DOHH2 (cell line): ENCODE measurements around the gene TDRD9.
A peak's percentile ranks its signal among the peaks of the same experiment; 100 is the strongest.

ENCODE experiments used
- EZH2phosphoT487 ChIP-seq: fragments of 200-600 bp; sonication (generic); IDR thresholded peaks from 2 replicates; pipeline ENCODE4 v1.6.1; 2017; ENCODE audit warnings: borderline replicate concordance, mild to moderate bottlenecking, antibody characterized with exemption, low read length, moderate library complexity, mixed read lengths
- TF ChIP-seq, protein P1 (sequence below): fragments of 200-600 bp; sonication (generic); IDR thresholded peaks from one replicate; pipeline ENCODE4 v1.5.1; 2014; ENCODE audit warnings: antibody characterized with exemption, mild to moderate bottlenecking, low read depth, low read length; ENCODE audit not compliant: poor library complexity, severe bottlenecking

DNA sequence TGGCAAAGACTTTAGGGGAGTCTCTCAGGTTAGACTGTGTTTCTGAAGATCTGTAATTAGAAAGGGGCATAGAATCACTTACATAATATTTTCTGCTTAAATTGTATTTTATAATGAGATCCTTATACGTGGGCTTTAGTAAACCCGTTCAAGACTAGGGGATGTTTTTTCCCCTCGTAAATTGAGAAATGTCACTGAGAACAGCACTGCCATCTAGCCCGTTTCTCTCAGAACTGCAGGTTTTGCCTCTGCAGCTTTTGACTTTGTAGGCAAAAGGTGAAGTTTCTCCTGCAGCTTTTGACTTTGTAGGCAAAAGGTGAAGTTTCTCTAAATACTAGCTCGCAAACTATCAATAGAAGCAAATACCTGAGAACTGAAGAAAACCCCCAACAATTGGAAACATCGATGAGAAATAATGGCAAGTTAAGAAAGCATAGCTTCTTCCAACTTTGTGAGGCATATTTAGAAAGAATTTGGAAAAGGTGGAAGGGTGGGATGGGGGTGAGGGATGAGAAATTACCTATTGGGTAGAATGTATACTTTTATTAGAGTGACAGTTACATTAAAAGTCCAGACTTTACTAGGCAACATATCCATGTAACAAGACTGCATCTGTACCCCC is 147.4 kb downstream of the TDRD9 start:
- TF ChIP-seq, protein P1, sequence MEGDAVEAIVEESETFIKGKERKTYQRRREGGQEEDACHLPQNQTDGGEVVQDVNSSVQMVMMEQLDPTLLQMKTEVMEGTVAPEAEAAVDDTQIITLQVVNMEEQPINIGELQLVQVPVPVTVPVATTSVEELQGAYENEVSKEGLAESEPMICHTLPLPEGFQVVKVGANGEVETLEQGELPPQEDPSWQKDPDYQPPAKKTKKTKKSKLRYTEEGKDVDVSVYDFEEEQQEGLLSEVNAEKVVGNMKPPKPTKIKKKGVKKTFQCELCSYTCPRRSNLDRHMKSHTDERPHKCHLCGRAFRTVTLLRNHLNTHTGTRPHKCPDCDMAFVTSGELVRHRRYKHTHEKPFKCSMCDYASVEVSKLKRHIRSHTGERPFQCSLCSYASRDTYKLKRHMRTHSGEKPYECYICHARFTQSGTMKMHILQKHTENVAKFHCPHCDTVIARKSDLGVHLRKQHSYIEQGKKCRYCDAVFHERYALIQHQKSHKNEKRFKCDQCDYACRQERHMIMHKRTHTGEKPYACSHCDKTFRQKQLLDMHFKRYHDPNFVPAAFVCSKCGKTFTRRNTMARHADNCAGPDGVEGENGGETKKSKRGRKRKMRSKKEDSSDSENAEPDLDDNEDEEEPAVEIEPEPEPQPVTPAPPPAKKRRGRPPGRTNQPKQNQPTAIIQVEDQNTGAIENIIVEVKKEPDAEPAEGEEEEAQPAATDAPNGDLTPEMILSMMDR: peak; percentile 51
- no peak for TF ChIP-seq EZH2phosphoT487
